IMR-90 (cell line): ENCODE data around the gene GABBR2. TPM values are rescaled to one million over a fixed set of nuclear protein-coding genes. Genes with fewer than 3 reads are reported as not detected.

Source experiments
- ATAC-seq: fragments of 200-7000 bp; cut with Tn5 transposase; 2 replicates; pipeline ENCODE4 v1.9.1; 2020; ENCODE audit warnings: low read depth, mild to moderate bottlenecking, moderate library complexity
- BruUV-seq: library from RNA; stranded (reverse); fragments of 400-500 nt; replicated peaks from 2 replicates; lab custom pipeline; 2021; lab: Mats Ljungman, UMichigan
- CTCF ChIA-PET: fragments of 300-600 bp; formaldehyde crosslinking; extraction: SDS; loops from one replicate; lab custom pipeline; 2021; ENCODE audit warnings: antibody characterized with exemption; lab: Yijun Ruan, JAX
- POLR2A ChIA-PET: fragments of 300-600 bp; sonication (Branson Sonifier 250); formaldehyde crosslinking; loops from one replicate; lab custom pipeline; 2022; ENCODE audit warnings: antibody characterized with exemption; ENCODE audit not compliant: unreplicated experiment; lab: Charles Lee
- DNase-seq: peaks from one replicate; pipeline ENCODE4 v3.0.0; 2013
- H2AFZ ChIP-seq: replicated peaks from 2 replicates; pipeline ENCODE3; 2013; ENCODE audit warnings: low read length, mild to moderate bottlenecking; ENCODE audit not compliant: poor library complexity
- H2AK5ac ChIP-seq: 2 replicates; pipeline ENCODE4 v1.6.1; 2013; ENCODE audit warnings: low read depth, low read length, inconsistent platforms
- H2AK9ac ChIP-seq: replicated peaks from 2 replicates; pipeline ENCODE3; 2013; ENCODE audit warnings: mild to moderate bottlenecking, low read depth, low read length, moderate library complexity; ENCODE audit not compliant: poor library complexity
- H2BK120ac ChIP-seq: 2 replicates; pipeline ENCODE4 v1.6.1; 2013; ENCODE audit warnings: low read depth, low read length, inconsistent platforms
- H2BK15ac ChIP-seq: 3 replicates; pipeline ENCODE4 v1.6.1; 2013; ENCODE audit warnings: low read depth, low read length, inconsistent platforms
- H2BK20ac ChIP-seq: 2 replicates; pipeline ENCODE4 v1.6.1; 2013; ENCODE audit warnings: low read depth, mild to moderate bottlenecking, inconsistent platforms, low read length, moderate library complexity
- H2BK5ac ChIP-seq: 2 replicates; pipeline ENCODE4 v1.6.1; 2013; ENCODE audit warnings: mild to moderate bottlenecking, low read depth, low read length, inconsistent platforms; ENCODE audit not compliant: poor library complexity, severe bottlenecking
- H3K14ac ChIP-seq: replicated peaks from 2 replicates; pipeline ENCODE4 v1.6.1; 2013; ENCODE audit warnings: low read depth, low read length, inconsistent platforms
- H3K18ac ChIP-seq: 2 replicates; pipeline ENCODE4 v1.6.1; 2013; ENCODE audit warnings: low read depth, low read length, control low read depth
- H3K23ac ChIP-seq: 2 replicates; pipeline ENCODE4 v1.6.1; 2013; ENCODE audit warnings: low read depth, low read length, inconsistent platforms
- H3K27ac ChIP-seq: 2 replicates; pipeline ENCODE4 v1.5.1; 2013; ENCODE audit warnings: mild to moderate bottlenecking, control low read depth, low read length; ENCODE audit not compliant: insufficient read depth
- H3K27me3 ChIP-seq: 2 replicates; pipeline ENCODE4 v1.6.1; 2013; ENCODE audit warnings: low read length; ENCODE audit not compliant: control insufficient read depth, insufficient read depth
- H3K36me3 ChIP-seq: 2 replicates; pipeline ENCODE4 v1.6.1; 2013; ENCODE audit warnings: low read length, mixed read lengths; ENCODE audit not compliant: control insufficient read depth, insufficient read depth
- H3K4ac ChIP-seq: 2 replicates; pipeline ENCODE4 v1.6.1; 2013; ENCODE audit warnings: low read depth, low read length, inconsistent platforms
- H3K4me1 ChIP-seq: 2 replicates; pipeline ENCODE4 v1.6.1; 2013; ENCODE audit warnings: low read length, mixed read lengths; ENCODE audit not compliant: control insufficient read depth, insufficient read depth
- H3K4me2 ChIP-seq: 2 replicates; pipeline ENCODE4 v1.6.1; 2013; ENCODE audit warnings: low read depth, mild to moderate bottlenecking, control low read depth, low read length, moderate library complexity
- H3K4me3 ChIP-seq: 2 replicates; pipeline ENCODE4 v1.5.1; 2013; ENCODE audit warnings: low read depth, mild to moderate bottlenecking, control low read depth, low read length, moderate library complexity; ENCODE audit not compliant: insufficient read depth
- H3K56ac ChIP-seq: 2 replicates; pipeline ENCODE4 v1.6.1; 2013; ENCODE audit warnings: low read length, inconsistent platforms; ENCODE audit not compliant: insufficient read depth; ENCODE audit errors: extremely low read depth
- H3K79me1 ChIP-seq, 2 experiments: 2 replicates each; pipeline ENCODE4 v1.6.1; 2013; ENCODE audit warnings: low read length in 2 of 2, inconsistent platforms in 1 of 2, low read depth in 1 of 2
- H3K9ac ChIP-seq: 2 replicates; pipeline ENCODE4 v1.6.1; 2013; ENCODE audit warnings: low read depth, low read length, control low read depth
- H3K9me1 ChIP-seq: 2 replicates; pipeline ENCODE4 v1.6.1; 2013; ENCODE audit warnings: low read length, inconsistent platforms; ENCODE audit not compliant: insufficient read depth
- H3K9me3 ChIP-seq: 2 replicates; pipeline ENCODE4 v1.6.1; 2013; ENCODE audit warnings: low read length; ENCODE audit not compliant: control insufficient read depth, insufficient read depth
- H4K20me1 ChIP-seq: 2 replicates; pipeline ENCODE4 v1.6.1; 2013; ENCODE audit warnings: low read length, inconsistent platforms; ENCODE audit not compliant: insufficient read depth
- H4K5ac ChIP-seq: 2 replicates; pipeline ENCODE4 v1.6.1; 2013; ENCODE audit warnings: mild to moderate bottlenecking, low read depth, low read length, control low read depth
- H4K8ac ChIP-seq, 2 experiments: 2 replicates each; pipeline ENCODE4 v1.6.1; 2013; ENCODE audit warnings: low read depth in 2 of 2, low read length in 2 of 2, control low read depth in 1 of 2, inconsistent platforms in 1 of 2
- H4K91ac ChIP-seq: 2 replicates; pipeline ENCODE4 v1.6.1; 2013; ENCODE audit warnings: low read depth, low read length, inconsistent platforms; ENCODE audit not compliant: insufficient read depth
- BHLHE40 ChIP-seq: fragments of 150-350 bp; IDR thresholded peaks from 2 replicates; pipeline ENCODE4 v1.6.1; 2016; ENCODE audit warnings: mild to moderate bottlenecking, low read depth, low read length
- CEBPB ChIP-seq: IDR thresholded peaks from 2 replicates; pipeline ENCODE4 v1.6.1; 2012; ENCODE audit warnings: low read depth, low read length, improper control_type of control experiment
- CTCF ChIP-seq: conservative IDR thresholded peaks from 2 replicates; pipeline ENCODE4 v1.5.1; 2012; ENCODE audit warnings: mild to moderate bottlenecking, low read depth, low read length, improper control_type of control experiment
- ELK1 ChIP-seq: fragments of 150-350 bp; IDR thresholded peaks from 2 replicates; pipeline ENCODE4 v1.6.1; 2016; ENCODE audit warnings: low read depth, mild to moderate bottlenecking, low read length, moderate library complexity, borderline replicate concordance
- MAZ ChIP-seq: IDR thresholded peaks from 2 replicates; pipeline ENCODE4 v1.6.1; 2012; ENCODE audit warnings: low read depth, mild to moderate bottlenecking, low read length, improper control_type of control experiment, moderate library complexity, borderline replicate concordance
- POLR2A ChIP-seq: IDR thresholded peaks from 2 replicates; pipeline ENCODE4 v1.6.1; 2012; ENCODE audit warnings: mild to moderate bottlenecking, low read depth, low read length
- RAD21 ChIP-seq: IDR thresholded peaks from 2 replicates; pipeline ENCODE4 v1.6.1; 2012; ENCODE audit warnings: low read length, improper control_type of control experiment
- RCOR1 ChIP-seq: IDR thresholded peaks from 2 replicates; pipeline ENCODE4 v1.6.1; 2012; ENCODE audit warnings: mild to moderate bottlenecking, low read length, improper control_type of control experiment; ENCODE audit not compliant: insufficient replicate concordance
- SMC3 ChIP-seq: fragments of 150-350 bp; IDR thresholded peaks from 2 replicates; pipeline ENCODE4 v1.6.1; 2016; ENCODE audit warnings: low read depth, mild to moderate bottlenecking, antibody characterized with exemption, low read length, moderate library complexity
- WGBS, 2 experiments: methylation state at CpG; one replicate each; pipeline versions ENCODE4 v1.1.5 to v1.1.7; 2013; ENCODE audit warnings: missing lambda C conversion rate in 2 of 2; ENCODE audit not compliant: insufficient read length in 1 of 2; ENCODE audit errors: extremely low coverage in 2 of 2; 5-methylcytosine and 5-hydroxymethylcytosine counted together
- dilution Hi-C: fragments of 300-500 bp; cut with HindIII; formaldehyde crosslinking; loops from one replicate; pipeline ENCODE4 v1.14.3; 2018; ENCODE audit warnings: low sequenced_read_pairs; ENCODE audit not compliant: unreplicated experiment
- in situ Hi-C: fragments of 300-500 bp; cut with MboI; formaldehyde crosslinking; loops from 3 replicates; pipeline ENCODE4 v1.14.3; 2019; ENCODE audit warnings: low sequenced_read_pairs, inconsistent platforms, mixed read lengths
- intact Hi-C: fragments of 100-400 bp; cut with micrococcal nuclease; formaldehyde crosslinking; loops from 2 replicates; pipeline ENCODE4 v1.10.0; 2022
- polyA plus RNA-seq, 3 experiments: library from polyadenylated mRNA; depleted of rRNA; stranded (reverse); fragments of >200 nt; gene quantifications; 2 replicates each; pipeline ENCODE4 v1.2.3, GENCODE V29; 2012; ENCODE audit warnings: low replicate concordance in 1 of 3
- total RNA-seq: library from RNA; depleted of rRNA; stranded (reverse); fragments of >200 nt; gene quantifications from 2 replicates; pipeline ENCODE4 v1.2.3, GENCODE V29; 2012

The GABBR2 gene
- total and polyA plus RNA-seq, 2 of the 4 experiments (the other 2 are of a cell fraction) = 14.2 to 20.3 TPM

GRCh38 chr9:98263482-98264357 is 445.0 kb downstream of the GABBR2 start:
- Histone ChIP-seq H3K9ac (no peak overlapping the region), H3K4me3 (no peak overlapping the region)
- peak; percentile 100 for ATAC-seq

More at GRCh38 chr9:98263482-98264357, 445.0 kb downstream of the GABBR2 start:
- no peak overlapping the region for H3K27ac ChIP-seq
- ChIA-PET POLR2A (no interaction called here), CTCF (interaction anchor here (0.6 to 1.4 kb wide), 6 partner anchors 25 to 147 kb away, joined by 3 to 8 read pairs (median 3); no protein-coding TSS in a partner anchor)
- no peak overlapping the region for H2AK5ac ChIP-seq
- BruUV-seq = no TSS peak
- in situ Hi-C loops (loop anchor here (5.0 kb wide), 3 partner anchors 56 to 341 kb away; partner anchors contain the start of gene TRMO), intact Hi-C loops (loop anchor here (1.0 to 10.0 kb wide), 5 partner anchors 58 to 549 kb away; partner anchors contain the start of gene TRIM14), dilution Hi-C loops (no loop called here)
- H2BK15ac ChIP-seq = no peak overlapping the region
- H4K20me1 ChIP-seq = no peaks in the 10 kb centered on the region
- H3K9me1 ChIP-seq = no peaks in the 10 kb centered on the region
- DNase-seq = peak; percentile 84
- no peak overlapping the region for H3K4ac ChIP-seq
- H4K91ac ChIP-seq = no peak overlapping the region
- H3K56ac ChIP-seq = no peak overlapping the region
- no peak overlapping the region for H4K5ac ChIP-seq
- no peak; the same call in 1 of the 2 replicates for TF ChIP-seq POLR2A
- TF ChIP-seq MAZ = 0 out of 2 replicates have a peak, but pooled peaks have one; percentile 41
- TF ChIP-seq RCOR1 = no peak
- peak; percentile 100 for TF ChIP-seq RAD21
- TF ChIP-seq ELK1 = no peak
- TF ChIP-seq CEBPB = no peak
- peak; percentile 97 for TF ChIP-seq CTCF
- TF ChIP-seq BHLHE40 = no peak
- peak; percentile 96 for TF ChIP-seq SMC3
- H3K36me3 ChIP-seq = no peaks in the 10 kb centered on the region
- no peak overlapping the region for H3K23ac ChIP-seq
- H2AFZ ChIP-seq = no peak overlapping the region
- H2BK20ac ChIP-seq = no peak overlapping the region
- peak overlapping the region; percentile 22; the same call in 1 of the 2 replicates for H2BK120ac ChIP-seq
- no peak overlapping the region for H4K8ac ChIP-seq
- H3K9me3 ChIP-seq = no peaks in the 10 kb centered on the region
- no peak overlapping the region for H2AK9ac ChIP-seq
- WGBS, 2 experiments = no CpG with 5 or more reads among the region's 8 CpGs
- no peak overlapping the region for H3K18ac ChIP-seq
- peaks cover 2% of the 10 kb centered on the region for H3K4me1 ChIP-seq
- H3K4me2 ChIP-seq = no peak overlapping the region
- no peak overlapping the region for H2BK5ac ChIP-seq
- H3K14ac ChIP-seq = no peak overlapping the region
- H3K79me1 ChIP-seq = no peaks in the 10 kb centered on the region
- H3K27me3 ChIP-seq = no peaks in the 10 kb centered on the region
